GM23248 (cell line): ENCODE measurements around the gene SOX30. TPM values are rescaled to one million over a fixed set of nuclear protein-coding genes. Genes with fewer than 3 reads are reported as not detected.

Experiments used
- DNase-seq: peaks from one replicate; pipeline ENCODE4 v3.0.0-alpha.2; 2015
- H2AFZ ChIP-seq: fragments of 200-600 bp; sonication (generic); 2 replicates; pipeline ENCODE4 v1.6.1; 2016; ENCODE audit warnings: antibody characterized with exemption
- H3F3A ChIP-seq: fragments of 200-600 bp; sonication (generic); 2 replicates; pipeline ENCODE4 v1.6.1; 2016; ENCODE audit warnings: mild to moderate bottlenecking, antibody characterized with exemption, mixed run types; ENCODE audit not compliant: insufficient read depth
- H3K27ac ChIP-seq: fragments of 200-600 bp; sonication (generic); 2 replicates; pipeline ENCODE4 v1.5.1; 2016; ENCODE audit warnings: mild to moderate bottlenecking
- H3K27me3 ChIP-seq: fragments of 200-600 bp; sonication (generic); replicated peaks from 2 replicates; pipeline ENCODE4 v1.6.1; 2016; ENCODE audit warnings: mild to moderate bottlenecking; ENCODE audit not compliant: insufficient read depth
- H3K36me3 ChIP-seq: fragments of 200-600 bp; sonication (generic); 2 replicates; pipeline ENCODE4 v1.6.1; 2016; ENCODE audit warnings: low read depth, mild to moderate bottlenecking
- H3K4me1 ChIP-seq: fragments of 200-600 bp; sonication (generic); 2 replicates; pipeline ENCODE4 v1.6.1; 2016; ENCODE audit warnings: mild to moderate bottlenecking; ENCODE audit not compliant: insufficient read depth
- H3K4me2 ChIP-seq: fragments of 200-600 bp; sonication (generic); one replicate; pipeline ENCODE4 v1.6.1; 2016; ENCODE audit warnings: mild to moderate bottlenecking; ENCODE audit not compliant: unreplicated experiment
- H3K4me3 ChIP-seq: fragments of 200-600 bp; sonication (generic); 2 replicates; pipeline ENCODE4 v1.5.1; 2016; ENCODE audit warnings: mild to moderate bottlenecking
- H3K79me2 ChIP-seq: fragments of 200-600 bp; sonication (generic); 2 replicates; pipeline ENCODE4 v1.6.1; 2016; ENCODE audit warnings: mild to moderate bottlenecking; ENCODE audit not compliant: insufficient read depth
- H3K9ac ChIP-seq: fragments of 200-600 bp; sonication (generic); 2 replicates; pipeline ENCODE4 v1.6.1; 2016; ENCODE audit warnings: mild to moderate bottlenecking
- H3K9me2 ChIP-seq: fragments of 200-600 bp; sonication (generic); 2 replicates; pipeline ENCODE4 v1.6.1; 2016; ENCODE audit warnings: mixed run types, mild to moderate bottlenecking, moderate library complexity; ENCODE audit not compliant: insufficient read depth
- H3K9me3 ChIP-seq: fragments of 200-600 bp; sonication (generic); one replicate; pipeline ENCODE4 v1.6.1; 2017; ENCODE audit warnings: low read depth
- H4K20me1 ChIP-seq: fragments of 200-600 bp; sonication (generic); 2 replicates; pipeline ENCODE4 v1.6.0; 2016; ENCODE audit not compliant: insufficient read depth
- EZH2 ChIP-seq: fragments of 200-600 bp; sonication (generic); IDR thresholded peaks from 2 replicates; pipeline ENCODE4 v1.6.1; 2018; ENCODE audit warnings: antibody characterized with exemption, mild to moderate bottlenecking; ENCODE audit not compliant: insufficient read depth, poor library complexity, severe bottlenecking
- EZH2phosphoT487 ChIP-seq: fragments of 200-600 bp; sonication (generic); IDR thresholded peaks from 2 replicates; pipeline ENCODE4 v1.6.1; 2018; ENCODE audit warnings: antibody characterized with exemption, moderate library complexity, mild to moderate bottlenecking, low read depth; ENCODE audit not compliant: insufficient read depth
- WGBS, 2 experiments: methylation state at CpG; one replicate each; pipeline ENCODE4 v1.1.6; 2015 to 2017; ENCODE audit warnings: low lambda C conversion rate in 2 of 2, low coverage in 1 of 2; ENCODE audit errors: missing lambda C conversion rate in 2 of 2; 5-methylcytosine and 5-hydroxymethylcytosine counted together
- in situ Hi-C: fragments of 300-500 bp; cut with MboI; formaldehyde crosslinking; loops from 2 replicates; pipeline ENCODE4 v1.15.0; 2020
- polyA plus RNA-seq: library from polyadenylated mRNA; unstranded; fragments of >200 nt; fragmentation: Nextera tagmentation; extraction: Ambion mirVana; gene quantifications from 2 replicates; pipeline ENCODE4 v1.2.1, GENCODE V29; 2016
- total RNA-seq: library from RNA; depleted of rRNA; stranded (reverse); fragments of >200 nt; shearing (Covaris generic); gene quantifications from 2 replicates; pipeline ENCODE4 v1.2.3, GENCODE V29; 2014

SOX30 gene
- total and polyA plus RNA-seq, 2 experiments from 2014 or later, result 0.08 TPM; not detected in 1

DNA sequence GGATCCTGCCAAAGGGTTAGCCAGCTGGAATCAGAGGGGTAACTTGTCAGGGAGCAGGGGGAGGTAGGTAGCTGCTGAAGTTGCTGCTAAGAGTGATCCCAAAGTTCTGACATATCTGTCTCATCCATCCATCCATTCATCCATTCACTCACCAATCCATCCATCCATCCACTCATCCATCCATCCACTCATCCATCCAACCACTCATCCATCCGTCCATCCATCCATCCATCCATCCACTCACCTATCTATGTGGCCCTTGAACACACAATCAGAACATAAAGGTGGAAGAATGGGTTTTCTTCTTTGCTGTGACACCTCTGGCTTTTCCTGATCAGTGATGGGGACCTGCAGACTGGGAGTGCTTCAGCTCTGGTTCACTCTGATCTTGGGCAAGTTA is 16.1 kb upstream of the SOX30 start:
- Histone ChIP-seq H3K36me3 (no peaks in the 10 kb centered on the region), H3K27me3 (no peaks in the 10 kb centered on the region), H2AFZ (no peak overlapping the region), H3K9me3 (no peaks in the 10 kb centered on the region), H3K27ac (no peak overlapping the region), H3K4me3 (no peak overlapping the region), H3K4me2 (no peak overlapping the region), H3K9me2 (no peaks in the 10 kb centered on the region), H4K20me1 (no peaks in the 10 kb centered on the region), H3K9ac (no peak overlapping the region), H3F3A (no peaks in the 10 kb centered on the region), H3K79me2 (no peaks in the 10 kb centered on the region), H3K4me1 (0 out of 2 replicates have a peak, but pooled peaks cover 3% of the 10 kb centered on the region)
- no peak for TF ChIP-seq EZH2
- TF ChIP-seq EZH2phosphoT487, result no peak
- no peak for DNase-seq
- in situ Hi-C loops, result no loop called here
- WGBS, 2 experiments, result 80 to 93% methylated on average over 1 of the region's 1 CpG

DNA sequence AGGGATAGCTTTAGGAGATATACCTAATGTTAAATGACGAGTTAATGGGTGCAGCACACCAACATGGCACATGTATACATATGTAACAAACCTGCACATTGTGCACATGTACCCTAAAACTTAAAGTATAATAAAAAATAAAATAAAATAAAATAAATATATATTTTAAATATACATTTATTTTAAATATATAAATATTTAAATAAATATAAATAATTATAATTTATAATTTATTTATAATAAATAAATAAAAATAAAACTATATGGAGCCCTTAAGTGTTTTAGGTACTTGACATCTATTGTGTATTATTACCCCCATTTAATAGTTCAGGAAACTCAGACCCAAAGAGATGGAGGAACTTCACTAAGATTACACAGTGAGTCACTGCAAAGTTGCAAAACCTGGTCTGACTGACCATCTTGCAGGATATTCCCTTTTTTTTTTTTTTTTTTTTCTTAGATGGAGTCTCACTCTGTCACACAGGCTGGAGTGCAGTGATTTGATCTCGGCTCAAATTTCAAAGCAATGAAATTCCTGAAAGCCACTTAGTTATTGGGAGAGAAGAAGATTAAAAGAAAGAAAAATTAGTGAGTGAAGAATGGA is 13.3 kb upstream of the SOX30 start:
- no peaks in the 10 kb centered on the region for H3K9me2 ChIP-seq
- no peak overlapping the region for H3K27ac ChIP-seq
- H2AFZ ChIP-seq, result no peak overlapping the region
- in situ Hi-C loops, result no loop called here
- H4K20me1 ChIP-seq, result no peaks in the 10 kb centered on the region
- H3K79me2 ChIP-seq, result no peaks in the 10 kb centered on the region
- no peak overlapping the region for H3K9ac ChIP-seq
- H3K36me3 ChIP-seq, result no peaks in the 10 kb centered on the region
- H3K9me3 ChIP-seq, result no peaks in the 10 kb centered on the region
- H3K4me1 ChIP-seq, result 0 out of 2 replicates have a peak, but pooled peaks cover 3% of the 10 kb centered on the region
- H3F3A ChIP-seq, result no peaks in the 10 kb centered on the region
- H3K27me3 ChIP-seq, result no peaks in the 10 kb centered on the region
- DNase-seq, result peak; percentile 85
- no peak overlapping the region for H3K4me3 ChIP-seq
- no peak for TF ChIP-seq EZH2phosphoT487
- WGBS, 2 experiments, result 61 to 63% methylated on average over 2 of the region's 2 CpGs
- no peak overlapping the region for H3K4me2 ChIP-seq

- no peak for DNase-seq
Measured at GRCh38 chr5:157659868-157660660, 7.8 kb upstream of the SOX30 start.

DNA sequence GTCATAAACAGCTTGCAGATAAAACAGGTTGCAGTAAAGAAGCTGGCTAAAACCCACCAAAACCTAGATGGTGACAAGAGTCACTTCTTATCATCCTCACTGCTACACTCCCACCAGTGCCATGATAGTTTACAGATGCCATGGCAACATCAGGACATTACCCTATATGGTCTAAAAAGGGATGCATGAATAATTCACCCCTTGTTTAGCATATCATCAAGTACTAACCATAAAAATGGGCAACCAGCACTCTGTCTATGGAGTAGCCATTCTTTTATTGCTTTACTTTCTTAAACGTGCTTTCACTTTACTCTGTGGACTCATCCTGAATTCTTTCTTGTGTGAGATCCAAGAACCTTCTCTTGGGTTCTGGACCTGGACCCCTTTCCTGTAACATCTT is 6.7 kb upstream of the SOX30 start:
- H3K9me2 ChIP-seq, result no peaks in the 10 kb centered on the region
- in situ Hi-C loops, result no loop called here
- no peak overlapping the region for H2AFZ ChIP-seq
- no peaks in the 10 kb centered on the region for H3K79me2 ChIP-seq
- H3K9me3 ChIP-seq, result no peaks in the 10 kb centered on the region
- no peak overlapping the region for H3K9ac ChIP-seq
- no peak overlapping the region for H3K27ac ChIP-seq
- no peak overlapping the region for H3K4me3 ChIP-seq
- DNase-seq, result no peak
- no peaks in the 10 kb centered on the region for H3K4me1 ChIP-seq
- no peak overlapping the region for H3K4me2 ChIP-seq
- H3F3A ChIP-seq, result no peaks in the 10 kb centered on the region
- H3K36me3 ChIP-seq, result no peaks in the 10 kb centered on the region
- H4K20me1 ChIP-seq, result no peaks in the 10 kb centered on the region
- 14 to 48% methylated on average over 1 of the region's 1 CpG for WGBS, 2 experiments
- no peaks in the 10 kb centered on the region for H3K27me3 ChIP-seq
- TF ChIP-seq EZH2 (no peak), EZH2phosphoT487 (no peak)

More at GRCh38 chr5:157659868-157660660, 7.8 kb upstream of the SOX30 start:
- TF ChIP-seq EZH2 (no peak), EZH2phosphoT487 (no peak)
- Histone ChIP-seq H3K36me3 (no peaks in the 10 kb centered on the region), H3K9me3 (no peaks in the 10 kb centered on the region), H3K4me2 (no peak overlapping the region), H3K27ac (no peak overlapping the region), H3K27me3 (no peaks in the 10 kb centered on the region), H3K4me1 (no peaks in the 10 kb centered on the region), H3F3A (no peaks in the 10 kb centered on the region), H3K4me3 (no peak overlapping the region), H3K79me2 (no peaks in the 10 kb centered on the region), H3K9me2 (no peaks in the 10 kb centered on the region), H3K9ac (no peak overlapping the region), H4K20me1 (no peaks in the 10 kb centered on the region), H2AFZ (no peak overlapping the region)
- in situ Hi-C loops, result no loop called here
- 65 to 71% methylated on average over 8 of the region's 8 CpGs for WGBS, 2 experiments
